ENCODE data around the gene RCAN3.
"Not testable (repeated sequence)": the region's sequence is repeated elsewhere in the genome, so short reads cannot be mapped to it uniquely, and the experiment has no call there.

The RCAN3 gene

DNA sequence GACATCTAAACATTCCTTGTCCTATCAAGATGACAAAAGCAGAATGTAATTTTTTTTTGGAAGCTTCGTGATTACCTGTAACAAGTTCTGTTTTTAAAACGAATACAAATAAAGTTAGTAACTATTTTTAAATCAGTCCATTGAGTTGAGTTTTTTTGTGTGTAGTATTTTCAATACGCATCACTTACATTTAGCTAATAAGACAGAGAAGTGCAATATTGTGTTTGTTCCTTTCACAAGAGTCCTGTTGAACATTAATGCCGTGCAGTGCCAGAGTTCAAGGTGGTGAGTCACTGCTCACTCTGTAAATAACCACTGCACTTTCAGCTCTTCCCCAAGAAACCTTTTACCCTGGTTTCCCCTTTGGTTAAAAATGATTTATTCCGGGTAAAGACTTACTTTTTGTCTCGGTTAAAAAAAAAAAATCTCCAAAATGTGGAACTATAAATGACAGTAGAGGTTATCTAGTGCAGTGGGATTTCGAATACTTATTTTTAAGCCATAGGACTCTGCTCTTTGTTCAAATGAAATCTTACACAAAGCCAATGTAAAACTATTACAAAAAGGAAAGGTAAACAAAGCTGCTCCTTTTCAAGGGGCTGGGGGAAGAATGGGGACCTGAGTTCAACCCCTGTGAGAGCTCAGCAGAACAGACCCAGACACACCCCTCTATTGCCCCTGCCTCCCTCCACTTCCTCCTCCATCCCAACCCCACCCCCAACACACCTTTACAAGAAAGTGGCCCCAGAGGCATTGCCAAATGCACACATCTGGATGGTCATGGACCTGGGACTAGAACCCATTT, 38.5 kb downstream of the RCAN3 start:
- Histone ChIP-seq H3K4me3 (ENCODE audit: low read depth in 1 of 2, low read length in 2 of 2) (no peak overlapping the region), H3K4me1 (ENCODE audit: insufficient read depth, low read length) (peaks cover 9% of the 10 kb centered on the region), H3K9me3 (ENCODE audit: low read length) (no peaks in the 10 kb centered on the region), H3K27me3 (ENCODE audit: control insufficient read depth in 1 of 2, insufficient read depth in 2 of 2, low read length in 2 of 2) (no peaks in the 10 kb centered on the region), H3K9ac (ENCODE audit: low read length) (no peak overlapping the region), H3K36me3 (ENCODE audit: insufficient read depth, low read length) (no peaks in the 10 kb centered on the region), H3K27ac (ENCODE audit: low read depth, low read length) (no peak overlapping the region)

DNA sequence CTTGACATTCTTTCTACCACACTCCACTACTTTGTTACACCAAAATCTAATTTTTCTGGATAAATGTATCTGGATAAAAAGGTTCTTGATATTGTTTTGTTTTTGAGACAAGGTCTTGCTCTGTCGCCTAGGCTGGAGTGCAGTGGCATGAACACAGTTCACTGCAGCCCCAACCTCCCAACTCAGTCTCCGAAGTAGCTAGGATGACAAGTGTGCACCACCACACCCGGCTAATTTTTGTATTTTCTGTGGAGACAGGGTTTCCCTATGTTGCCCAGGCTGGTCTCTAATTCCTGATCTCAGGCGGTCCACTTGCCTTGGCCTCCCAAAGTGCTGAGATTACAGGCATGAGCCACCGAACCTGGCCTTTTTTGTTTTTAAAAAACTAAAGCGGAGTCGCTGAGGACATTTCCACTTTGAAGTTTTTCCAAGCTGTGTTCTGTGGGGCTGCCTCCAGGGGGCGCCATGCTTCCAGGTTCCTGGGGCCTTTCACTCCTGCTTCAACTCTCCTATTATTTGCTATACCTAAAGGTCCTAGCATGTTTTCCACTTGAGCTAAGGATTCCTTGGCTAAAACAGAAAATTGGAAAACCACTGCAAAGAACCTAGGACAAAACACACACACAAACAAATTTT, 39.2 kb downstream of the RCAN3 start:
- Histone ChIP-seq H3K4me1 (ENCODE audit: insufficient read depth, low read length) (peaks cover 9% of the 10 kb centered on the region), H3K4me3 (ENCODE audit: low read depth in 1 of 2, low read length in 2 of 2) (no peak overlapping the region), H3K9me3 (ENCODE audit: low read length) (no peaks in the 10 kb centered on the region), H3K9ac (ENCODE audit: low read length) (no peak overlapping the region), H3K27ac (ENCODE audit: low read depth, low read length) (no peak overlapping the region), H3K36me3 (ENCODE audit: insufficient read depth, low read length) (no peaks in the 10 kb centered on the region), H3K27me3 (ENCODE audit: control insufficient read depth in 1 of 2, insufficient read depth in 2 of 2, low read length in 2 of 2) (no peaks in the 10 kb centered on the region)

DNA sequence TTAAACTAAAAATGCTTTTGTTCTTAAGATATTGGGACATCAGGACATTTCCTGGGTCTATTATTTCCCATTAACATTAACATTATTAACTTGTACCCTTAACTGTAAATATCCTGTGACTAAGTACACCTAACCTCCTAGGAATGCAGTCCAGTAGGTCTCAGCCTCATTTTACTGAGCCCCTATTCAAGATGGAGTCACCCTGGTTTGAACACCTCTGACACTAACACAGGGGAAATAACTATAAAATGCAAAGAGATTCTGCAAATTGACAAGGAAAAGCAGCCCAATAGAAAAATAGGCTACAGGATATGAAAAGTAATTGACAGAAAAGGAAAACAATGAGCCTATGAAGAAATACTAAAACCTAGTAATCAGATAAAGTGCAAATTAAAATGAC, 41.6 kb downstream of the RCAN3 start:
- Histone ChIP-seq H3K27ac (ENCODE audit: low read depth, low read length) (no peak overlapping the region), H3K36me3 (ENCODE audit: insufficient read depth, low read length) (no peaks in the 10 kb centered on the region), H3K4me3 (ENCODE audit: low read depth in 1 of 2, low read length in 2 of 2) (no peak overlapping the region), H3K27me3 (ENCODE audit: control insufficient read depth in 1 of 2, insufficient read depth in 2 of 2, low read length in 2 of 2) (no peaks in the 10 kb centered on the region), H3K9me3 (ENCODE audit: low read length) (no peaks in the 10 kb centered on the region), H3K9ac (ENCODE audit: low read length) (no peak overlapping the region), H3K4me1 (ENCODE audit: insufficient read depth, low read length) (peaks cover 9% of the 10 kb centered on the region)

DNA sequence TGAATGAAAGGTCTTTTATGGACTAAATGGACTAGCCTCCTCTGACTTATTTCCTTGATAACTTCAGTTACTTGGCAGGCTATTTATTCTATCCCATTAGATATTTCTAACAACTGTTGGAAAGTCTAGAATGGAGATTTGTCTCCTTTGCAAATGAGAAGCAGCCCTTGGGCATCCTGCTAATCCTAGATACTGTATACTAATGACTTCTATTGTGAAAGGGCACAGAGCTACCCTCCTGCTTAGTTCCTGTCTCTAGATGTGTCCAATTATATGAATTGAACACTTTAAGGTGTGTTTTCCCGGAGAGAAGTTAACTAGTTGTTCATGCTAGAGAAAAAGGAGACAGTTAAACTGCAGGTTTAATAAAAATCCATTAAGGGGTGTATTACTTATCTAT, 43.0 kb downstream of the RCAN3 start:
- H3K27me3 ChIP-seq (ENCODE audit: control insufficient read depth in 1 of 2, insufficient read depth in 2 of 2, low read length in 2 of 2): no peaks in the 10 kb centered on the region
- H3K4me3 ChIP-seq (ENCODE audit: low read depth in 1 of 2, low read length in 2 of 2): no peak overlapping the region
- H3K36me3 ChIP-seq (ENCODE audit: insufficient read depth, low read length): no peaks in the 10 kb centered on the region
- no peaks in the 10 kb centered on the region for H3K9me3 ChIP-seq (ENCODE audit: low read length)
- H3K4me1 ChIP-seq (ENCODE audit: insufficient read depth, low read length): peaks cover 9% of the 10 kb centered on the region
- H3K9ac ChIP-seq (ENCODE audit: low read length): no peak overlapping the region
- no peak overlapping the region for H3K27ac ChIP-seq (ENCODE audit: low read depth, low read length)

DNA sequence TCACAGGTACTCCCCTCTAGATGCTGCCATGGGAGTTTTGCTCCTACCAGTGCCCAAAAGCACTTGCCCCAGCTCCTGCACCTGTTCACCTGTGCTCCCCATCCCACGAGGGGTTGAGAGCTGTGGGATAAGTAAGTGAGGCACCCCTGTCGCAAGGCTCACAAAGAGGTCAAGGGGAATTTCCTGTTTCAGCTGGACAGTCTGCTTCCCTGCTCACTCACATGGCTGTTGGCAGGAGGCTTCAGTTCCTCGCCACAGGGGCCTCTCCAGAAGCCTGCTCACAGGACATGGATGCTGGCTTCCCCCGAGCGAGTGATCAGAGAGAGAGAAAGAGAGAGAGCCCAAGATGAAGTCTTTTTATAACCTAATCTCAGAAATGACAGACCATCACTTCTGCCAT, 44.6 kb downstream of the RCAN3 start:
- H3K4me3 ChIP-seq (ENCODE audit: low read depth in 1 of 2, low read length in 2 of 2): no peak overlapping the region
- no peaks in the 10 kb centered on the region for H3K27me3 ChIP-seq (ENCODE audit: control insufficient read depth in 1 of 2, insufficient read depth in 2 of 2, low read length in 2 of 2)
- no peaks in the 10 kb centered on the region for H3K4me1 ChIP-seq (ENCODE audit: insufficient read depth, low read length)
- H3K9ac ChIP-seq (ENCODE audit: low read length): no peak overlapping the region
- no peaks in the 10 kb centered on the region for H3K9me3 ChIP-seq (ENCODE audit: low read length)
- H3K36me3 ChIP-seq (ENCODE audit: insufficient read depth, low read length): no peaks in the 10 kb centered on the region
- H3K27ac ChIP-seq (ENCODE audit: low read depth, low read length): no peak overlapping the region

DNA sequence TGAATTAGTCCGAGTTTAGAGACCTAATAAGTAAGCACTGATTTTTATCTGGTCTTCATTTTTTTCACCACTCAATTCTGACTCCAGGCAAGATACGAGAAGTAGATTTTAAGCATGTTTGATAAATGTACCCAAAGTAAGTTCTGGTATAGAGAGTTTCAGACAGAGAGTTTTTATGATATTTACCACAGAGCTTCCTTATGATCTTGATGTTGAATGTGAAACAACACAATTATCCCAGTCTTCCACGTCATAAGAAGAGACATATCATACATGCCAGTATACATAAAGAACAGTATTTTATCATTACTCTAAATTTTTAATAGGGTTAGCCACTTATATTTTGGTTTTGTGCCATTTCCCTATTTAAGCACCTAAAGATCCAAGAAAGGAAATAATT, 45.4 kb downstream of the RCAN3 start:
- Histone ChIP-seq H3K4me3 (ENCODE audit: low read depth in 1 of 2, low read length in 2 of 2) (no peak overlapping the region), H3K27me3 (ENCODE audit: control insufficient read depth in 1 of 2, insufficient read depth in 2 of 2, low read length in 2 of 2) (no peaks in the 10 kb centered on the region), H3K36me3 (ENCODE audit: insufficient read depth, low read length) (no peaks in the 10 kb centered on the region), H3K4me1 (ENCODE audit: insufficient read depth, low read length) (no peaks in the 10 kb centered on the region), H3K27ac (ENCODE audit: low read depth, low read length) (no peak overlapping the region), H3K9ac (ENCODE audit: low read length) (no peak overlapping the region), H3K9me3 (ENCODE audit: low read length) (no peaks in the 10 kb centered on the region)

DNA sequence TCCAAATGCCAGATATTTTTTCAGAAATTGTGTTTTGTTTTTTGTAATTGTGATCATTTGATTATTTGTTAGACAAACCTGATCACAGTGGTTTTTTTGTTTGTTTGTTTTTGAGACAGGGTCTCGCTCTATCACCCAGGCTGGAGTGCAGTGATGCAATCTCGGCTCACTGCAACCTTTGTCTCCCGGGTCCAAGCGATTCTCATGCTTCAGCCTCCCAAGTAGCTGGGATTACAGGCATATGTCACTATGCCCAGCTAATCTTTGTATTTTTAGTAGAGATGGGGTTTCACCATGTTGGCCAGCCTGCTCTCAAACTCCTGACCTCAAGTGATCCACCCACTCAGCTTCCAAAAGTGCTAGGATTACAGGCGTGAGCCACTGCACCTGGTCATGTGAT, 46.6 kb downstream of the RCAN3 start:
- not testable (repeated sequence) for H3K27ac ChIP-seq (ENCODE audit: low read depth, low read length); H3K9me3 ChIP-seq (ENCODE audit: low read length); H3K36me3 ChIP-seq (ENCODE audit: insufficient read depth, low read length); H3K4me3 ChIP-seq (ENCODE audit: low read depth in 1 of 2, low read length in 2 of 2); H3K9ac ChIP-seq (ENCODE audit: low read length); H3K4me1 ChIP-seq (ENCODE audit: insufficient read depth, low read length); H3K27me3 ChIP-seq (ENCODE audit: control insufficient read depth in 1 of 2, insufficient read depth in 2 of 2, low read length in 2 of 2)

DNA sequence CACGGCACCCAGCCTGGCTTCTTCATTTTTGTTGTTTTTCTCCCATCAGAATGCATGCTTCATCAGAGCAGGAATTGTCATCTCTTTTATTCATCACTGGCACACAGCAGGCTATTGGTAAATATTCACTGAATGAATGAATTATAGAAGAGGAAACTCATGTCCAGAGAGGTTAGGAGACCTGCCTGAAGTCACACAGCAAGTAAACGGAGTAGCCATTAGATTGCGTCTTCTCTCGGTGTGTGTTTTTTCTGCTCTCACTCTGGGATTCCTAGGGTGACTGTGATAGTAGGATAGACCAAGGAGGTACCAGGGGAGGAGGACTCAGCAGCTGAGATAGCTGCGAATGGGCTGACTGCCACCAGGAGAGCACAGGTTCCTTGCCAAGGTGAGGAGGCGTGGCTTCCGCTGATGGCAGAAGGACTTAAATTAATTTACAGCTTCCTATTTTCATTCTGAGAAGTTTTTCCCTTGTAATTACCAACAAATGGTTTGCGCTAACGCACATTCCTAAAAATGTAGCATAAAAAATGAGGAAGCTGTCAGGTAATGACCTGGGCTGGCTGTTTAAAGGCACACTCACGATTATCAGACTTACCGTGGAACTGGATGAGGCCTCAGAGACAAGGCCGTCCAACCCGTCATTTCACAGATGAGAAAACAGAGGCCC, 48.8 kb downstream of the RCAN3 start:
- no peaks in the 10 kb centered on the region for H3K36me3 ChIP-seq (ENCODE audit: insufficient read depth, low read length)
- no peaks in the 10 kb centered on the region for H3K9me3 ChIP-seq (ENCODE audit: low read length)
- H3K4me1 ChIP-seq (ENCODE audit: insufficient read depth, low read length): no peaks in the 10 kb centered on the region
- H3K4me3 ChIP-seq (ENCODE audit: low read depth in 1 of 2, low read length in 2 of 2): no peak overlapping the region
- H3K27ac ChIP-seq (ENCODE audit: low read depth, low read length): no peak overlapping the region
- H3K27me3 ChIP-seq (ENCODE audit: control insufficient read depth in 1 of 2, insufficient read depth in 2 of 2, low read length in 2 of 2): peaks cover 9 to 13% of the 10 kb centered on the region in 2 donors
- no peak overlapping the region for H3K9ac ChIP-seq (ENCODE audit: low read length)

DNA sequence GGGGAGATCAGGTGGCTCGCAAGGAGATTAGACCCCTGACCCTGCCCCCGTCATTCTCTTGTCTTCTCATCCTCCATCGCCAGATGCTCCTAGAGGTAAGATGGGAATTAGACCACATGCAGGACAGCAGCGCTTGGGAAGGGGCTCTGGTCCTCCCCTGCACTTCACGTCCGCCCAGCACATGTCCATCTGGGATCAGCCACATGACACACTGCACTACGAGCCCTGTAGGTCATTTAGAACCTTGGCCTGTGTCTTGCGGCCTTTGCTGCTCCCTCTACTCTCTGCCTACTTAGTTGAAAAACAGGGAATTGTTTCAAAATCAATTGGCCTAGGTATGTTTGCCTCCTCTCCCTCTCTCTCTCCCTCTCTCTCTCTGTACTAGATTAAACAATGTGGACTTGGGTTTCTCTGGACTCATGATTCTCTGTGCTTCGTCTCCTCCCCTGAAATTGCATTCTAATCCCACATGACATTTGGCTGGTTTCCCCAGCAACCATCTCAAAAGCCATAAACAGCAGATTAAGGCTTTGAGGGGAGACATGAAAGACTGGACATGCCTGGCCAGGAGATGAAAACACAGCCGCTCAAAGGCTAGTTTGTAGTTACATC, 49.4 kb downstream of the RCAN3 start:
- Histone ChIP-seq H3K9ac (ENCODE audit: low read length) (no peak overlapping the region), H3K4me3 (ENCODE audit: low read depth in 1 of 2, low read length in 2 of 2) (no peak overlapping the region), H3K27ac (ENCODE audit: low read depth, low read length) (no peak overlapping the region), H3K36me3 (ENCODE audit: insufficient read depth, low read length) (no peaks in the 10 kb centered on the region), H3K27me3 (ENCODE audit: control insufficient read depth in 1 of 2, insufficient read depth in 2 of 2, low read length in 2 of 2) (peaks cover 14 to 19% of the 10 kb centered on the region in 2 donors), H3K9me3 (ENCODE audit: low read length) (no peaks in the 10 kb centered on the region), H3K4me1 (ENCODE audit: insufficient read depth, low read length) (no peaks in the 10 kb centered on the region)

DNA sequence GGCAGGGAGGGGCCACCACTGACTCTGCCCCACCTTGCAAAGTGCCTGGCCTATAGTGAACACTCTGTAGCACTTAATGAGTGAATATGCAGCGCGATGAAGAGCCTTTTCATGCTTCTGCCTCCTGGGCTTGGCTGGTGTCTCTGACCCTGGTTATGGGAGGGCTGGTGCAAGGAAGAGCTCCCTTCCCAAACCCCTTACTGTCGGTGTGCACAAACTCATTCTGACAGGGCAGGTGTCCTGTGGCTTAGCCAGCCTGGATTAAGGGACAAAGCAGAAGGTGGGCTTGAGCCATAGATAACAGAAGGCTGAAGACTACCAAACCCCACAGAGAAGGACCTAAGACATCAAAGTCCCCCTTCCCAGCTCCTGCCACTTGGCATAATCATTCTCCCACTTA, 51.3 kb downstream of the RCAN3 start:
- H3K36me3 ChIP-seq (ENCODE audit: insufficient read depth, low read length): no peaks in the 10 kb centered on the region
- no peak overlapping the region for H3K4me3 ChIP-seq (ENCODE audit: low read depth in 1 of 2, low read length in 2 of 2)
- no peak overlapping the region for H3K9ac ChIP-seq (ENCODE audit: low read length)
- no peaks in the 10 kb centered on the region for H3K9me3 ChIP-seq (ENCODE audit: low read length)
- H3K27me3 ChIP-seq (ENCODE audit: control insufficient read depth in 1 of 2, insufficient read depth in 2 of 2, low read length in 2 of 2): peaks cover 14 to 34% of the 10 kb centered on the region in 2 donors
- no peak overlapping the region for H3K27ac ChIP-seq (ENCODE audit: low read depth, low read length)
- no peaks in the 10 kb centered on the region for H3K4me1 ChIP-seq (ENCODE audit: insufficient read depth, low read length)

DNA sequence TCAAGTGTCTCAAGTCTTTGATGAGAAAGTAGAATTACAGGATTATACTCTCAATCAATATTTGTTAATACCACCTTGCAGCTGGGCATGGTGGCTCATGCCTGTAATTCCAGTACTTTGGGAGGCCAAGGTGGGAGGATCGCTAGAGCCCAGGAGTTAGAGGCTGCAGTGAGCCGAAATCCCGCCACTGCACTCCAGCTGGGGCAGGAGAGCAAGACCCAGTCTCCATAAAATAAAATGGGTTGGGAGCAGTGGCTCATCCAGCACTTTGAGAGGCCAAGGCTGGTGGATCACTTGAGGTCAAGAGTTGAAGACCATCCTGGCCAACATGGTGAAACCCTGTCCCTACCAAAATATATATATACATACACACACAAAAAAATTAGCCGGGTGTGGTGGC, 52.1 kb downstream of the RCAN3 start:
- Histone ChIP-seq H3K4me3 (ENCODE audit: low read depth in 1 of 2, low read length in 2 of 2) (no peak overlapping the region), H3K4me1 (ENCODE audit: insufficient read depth, low read length) (no peaks in the 10 kb centered on the region), H3K27ac (ENCODE audit: low read depth, low read length) (no peak overlapping the region), H3K27me3 (ENCODE audit: control insufficient read depth in 1 of 2, insufficient read depth in 2 of 2, low read length in 2 of 2) (peaks cover 14 to 34% of the 10 kb centered on the region in 2 donors), H3K9me3 (ENCODE audit: low read length) (no peaks in the 10 kb centered on the region), H3K36me3 (ENCODE audit: insufficient read depth, low read length) (no peaks in the 10 kb centered on the region), H3K9ac (ENCODE audit: low read length) (no peak overlapping the region)
